GM13976 (cell line): Measurements from ENCODE around the gene CPEB2.

ENCODE experiments used
- DNase-seq: peaks from one replicate; pipeline ENCODE4 v3.0.0; 2012; ENCODE audit warnings: low spot score
- in situ Hi-C: fragments of 300-500 bp; cut with MboI; formaldehyde crosslinking; loops from one replicate; pipeline ENCODE4 v1.12.0; 2022; ENCODE audit warnings: low sequenced_read_pairs, mixed read lengths, inconsistent platforms; ENCODE audit not compliant: unreplicated experiment
- TF ChIP-seq, protein P1 (sequence below): IDR thresholded peaks from 2 replicates; pipeline ENCODE4 v1.5.1; 2012; ENCODE audit warnings: borderline replicate concordance, mild to moderate bottlenecking; ENCODE audit not compliant: insufficient read depth; ENCODE audit errors: extremely low read depth, missing control alignments, control extremely low read depth

Gene CPEB2

DNA sequence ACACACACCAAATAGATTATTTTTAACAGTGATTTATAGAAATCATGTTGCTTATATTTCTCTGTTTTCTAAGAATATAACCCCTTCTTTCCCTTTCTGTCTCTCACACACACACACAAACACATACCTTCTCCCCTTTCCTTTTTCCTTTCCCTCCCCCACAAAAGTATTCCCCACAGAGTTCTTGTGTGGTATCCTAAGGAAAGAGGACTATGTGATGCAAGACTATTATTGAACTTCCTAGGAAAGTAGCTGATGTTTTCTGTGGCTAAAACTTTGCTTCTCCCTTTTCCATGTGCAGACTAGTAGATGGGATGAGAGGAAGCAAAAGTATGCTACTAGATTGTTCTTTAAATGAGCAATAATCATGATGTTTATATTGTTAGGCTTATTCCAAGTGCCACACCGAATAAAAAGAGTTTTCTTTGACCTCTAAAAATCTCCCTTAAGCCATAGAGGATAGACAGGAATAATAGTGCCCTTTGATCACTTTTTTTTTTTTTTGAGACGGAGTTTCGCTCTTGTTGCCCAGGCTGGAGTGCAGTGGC is 38.7 kb downstream of the CPEB2 start:
- no peak for DNase-seq
- in situ Hi-C loops = no loop called here
- TF ChIP-seq, protein P1, sequence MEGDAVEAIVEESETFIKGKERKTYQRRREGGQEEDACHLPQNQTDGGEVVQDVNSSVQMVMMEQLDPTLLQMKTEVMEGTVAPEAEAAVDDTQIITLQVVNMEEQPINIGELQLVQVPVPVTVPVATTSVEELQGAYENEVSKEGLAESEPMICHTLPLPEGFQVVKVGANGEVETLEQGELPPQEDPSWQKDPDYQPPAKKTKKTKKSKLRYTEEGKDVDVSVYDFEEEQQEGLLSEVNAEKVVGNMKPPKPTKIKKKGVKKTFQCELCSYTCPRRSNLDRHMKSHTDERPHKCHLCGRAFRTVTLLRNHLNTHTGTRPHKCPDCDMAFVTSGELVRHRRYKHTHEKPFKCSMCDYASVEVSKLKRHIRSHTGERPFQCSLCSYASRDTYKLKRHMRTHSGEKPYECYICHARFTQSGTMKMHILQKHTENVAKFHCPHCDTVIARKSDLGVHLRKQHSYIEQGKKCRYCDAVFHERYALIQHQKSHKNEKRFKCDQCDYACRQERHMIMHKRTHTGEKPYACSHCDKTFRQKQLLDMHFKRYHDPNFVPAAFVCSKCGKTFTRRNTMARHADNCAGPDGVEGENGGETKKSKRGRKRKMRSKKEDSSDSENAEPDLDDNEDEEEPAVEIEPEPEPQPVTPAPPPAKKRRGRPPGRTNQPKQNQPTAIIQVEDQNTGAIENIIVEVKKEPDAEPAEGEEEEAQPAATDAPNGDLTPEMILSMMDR = no peak

DNA sequence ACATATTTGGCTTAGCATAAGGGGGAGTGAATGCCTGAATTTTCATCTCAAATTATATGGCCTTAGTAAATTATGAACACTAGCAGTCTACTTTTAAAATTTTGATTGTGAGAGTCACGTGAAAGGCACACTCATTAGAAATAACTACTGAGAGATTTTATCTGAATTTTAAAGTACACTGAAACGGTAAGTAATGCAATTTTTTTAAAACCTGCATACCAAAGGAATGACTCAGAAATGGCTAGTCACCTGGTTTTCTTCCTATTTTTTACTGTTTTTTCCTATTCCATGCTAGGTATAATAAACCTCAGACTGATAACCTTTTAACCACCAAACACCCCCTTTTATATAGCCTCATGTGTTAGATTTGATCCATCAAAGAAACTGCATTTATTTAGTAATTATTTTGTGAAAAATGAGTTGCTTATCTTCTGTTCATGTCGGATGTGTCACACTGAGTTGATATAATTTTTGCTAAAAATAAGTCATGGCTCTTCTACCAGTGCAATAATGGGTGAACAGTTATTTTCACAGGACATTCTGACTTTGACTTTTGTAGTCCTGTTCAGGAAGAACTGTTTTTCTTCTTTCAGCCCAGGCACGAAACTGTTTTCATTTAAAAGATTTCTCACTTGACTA is 40.4 kb downstream of the CPEB2 start:
- DNase-seq = no peak
- TF ChIP-seq, protein P1 = no peak
- in situ Hi-C loops = no loop called here

DNA sequence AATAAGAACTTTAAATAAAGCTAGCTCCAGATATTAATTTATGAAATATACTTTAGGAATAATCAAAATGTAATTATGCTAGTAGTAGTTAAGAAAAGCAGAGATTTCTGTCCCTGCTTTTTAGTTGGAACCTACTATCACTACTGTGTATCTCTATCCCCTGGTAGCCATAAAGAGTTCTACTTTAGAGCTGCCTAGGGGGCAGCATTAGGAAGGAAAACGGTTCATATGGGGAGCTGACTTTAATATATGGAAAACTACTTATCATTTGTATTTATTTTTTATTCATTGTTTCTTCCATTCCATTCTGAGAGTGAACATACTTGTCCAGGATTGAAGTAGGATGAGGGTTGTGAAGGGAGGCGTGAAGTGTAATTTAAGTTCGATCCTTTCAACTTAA is 40.9 kb downstream of the CPEB2 start:
- in situ Hi-C loops = no loop called here
- DNase-seq = no peak
- TF ChIP-seq, protein P1 = no peak

DNA sequence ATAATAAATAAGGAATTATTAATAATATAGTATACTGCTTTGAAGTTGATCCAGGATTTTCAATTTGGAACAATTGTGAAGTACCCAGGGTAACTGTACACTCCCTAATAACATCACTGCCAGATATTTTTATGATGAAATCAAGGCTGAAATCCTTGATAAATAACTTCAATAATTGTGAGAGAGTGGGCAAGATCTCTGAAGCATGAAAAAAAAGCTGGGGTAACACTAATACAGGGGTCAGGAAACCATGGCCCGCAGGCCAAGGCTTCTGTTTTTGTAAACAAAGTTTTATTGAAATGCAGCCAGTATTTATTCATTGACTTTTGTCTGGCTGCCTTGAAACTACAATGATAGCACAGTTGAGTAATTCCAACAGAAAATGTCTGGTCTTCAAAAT is 41.6 kb downstream of the CPEB2 start:
- TF ChIP-seq, protein P1 = no peak
- in situ Hi-C loops = no loop called here

DNA sequence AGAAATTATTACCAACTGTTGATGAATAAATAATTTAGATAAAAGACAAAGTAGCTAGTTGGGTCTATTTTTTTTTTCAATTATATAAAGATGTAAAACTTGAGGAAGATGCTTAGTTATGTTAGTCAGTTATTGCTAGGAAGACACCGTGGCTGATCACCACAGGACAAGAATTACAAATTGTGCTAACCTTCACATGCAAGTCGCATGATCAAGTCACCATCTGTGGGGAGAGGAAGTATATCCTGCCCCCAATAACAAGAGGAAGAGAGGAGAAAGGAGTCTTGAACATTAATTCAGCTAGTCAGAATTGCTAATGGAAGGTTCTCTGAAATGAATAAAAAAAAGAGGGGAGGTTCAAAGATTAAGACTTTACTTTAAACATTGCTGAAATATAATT is 52.3 kb downstream of the CPEB2 start:
- DNase-seq = no peak
- in situ Hi-C loops = no loop called here
- TF ChIP-seq, protein P1 = no peak

More for the DNA sequence above, 41.6 kb downstream of the CPEB2 start:
- DNase-seq = no peak

DNA sequence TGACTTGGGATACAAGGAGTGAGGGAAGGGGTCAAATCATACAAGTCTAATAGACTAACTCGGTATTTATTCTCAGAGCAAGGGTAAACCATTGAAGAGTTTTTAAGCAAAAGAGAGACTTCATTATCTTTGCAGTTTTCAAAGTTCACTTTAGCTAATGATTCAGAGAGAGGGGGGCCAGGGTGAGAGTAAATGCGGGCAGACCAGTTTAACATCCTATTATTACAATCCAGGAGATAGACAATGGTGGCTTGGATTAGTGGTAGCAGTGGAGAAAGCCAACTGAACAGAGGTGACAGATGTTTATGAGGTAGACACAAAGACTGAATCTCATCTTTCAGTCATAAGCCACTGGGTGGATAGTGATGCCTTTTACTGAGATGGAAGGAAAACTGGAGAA is 57.9 kb downstream of the CPEB2 start:
- no peak for DNase-seq
- in situ Hi-C loops = no loop called here
- TF ChIP-seq, protein P1 = no peak
